Dedifferentiated amniotic fluid mesenchymal stem cell (primary cell): ENCODE results near the gene KRT39.
A peak's percentile ranks its signal among the peaks of the same experiment; 100 is the strongest.

Experiments
- DNase-seq: peaks from one replicate; pipeline ENCODE4 v3.0.0-alpha.2; 2016; ENCODE audit errors: extremely low spot score

The KRT39 gene

DNA sequence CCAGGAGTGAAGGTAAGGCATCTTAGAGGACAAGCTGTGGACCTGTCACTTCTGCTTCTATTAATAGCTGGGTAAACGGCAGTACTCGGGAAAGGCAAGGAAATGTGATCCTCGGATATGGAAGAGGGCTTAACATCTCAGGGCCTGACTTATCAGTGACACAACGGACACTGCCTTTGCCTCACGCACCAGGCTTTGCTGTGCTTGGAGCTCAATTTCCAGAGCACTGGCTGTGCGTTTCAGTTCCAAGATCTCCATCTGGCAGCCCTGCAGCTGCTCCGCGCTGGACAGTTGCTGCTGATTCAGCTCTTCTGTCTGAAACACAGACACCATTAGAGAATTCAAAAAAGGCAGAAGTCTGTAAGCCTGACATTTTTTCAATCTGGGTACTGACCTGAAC is 13.8 kb upstream of the KRT39 start:
- no peak for DNase-seq

DNA sequence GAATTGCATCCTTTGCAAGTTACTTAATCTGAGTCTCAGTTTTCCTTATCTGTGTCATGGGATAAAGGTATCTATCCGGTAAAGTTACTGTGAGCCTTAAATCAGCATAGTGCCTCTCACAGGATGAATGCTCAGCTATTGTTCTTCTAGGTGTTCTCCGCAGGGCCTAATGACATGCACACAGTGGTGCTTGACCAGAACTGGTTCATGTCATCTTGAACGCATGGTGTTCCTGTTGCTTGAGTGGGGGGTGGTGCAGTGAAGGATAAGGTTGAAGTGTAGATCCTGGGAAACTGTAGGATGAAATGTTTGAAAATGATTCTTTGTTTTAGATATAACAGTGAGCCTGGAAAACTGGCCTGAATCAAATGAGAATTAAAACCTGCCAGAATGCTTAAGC is 13.4 kb upstream of the KRT39 start:
- DNase-seq, result no peak

DNA sequence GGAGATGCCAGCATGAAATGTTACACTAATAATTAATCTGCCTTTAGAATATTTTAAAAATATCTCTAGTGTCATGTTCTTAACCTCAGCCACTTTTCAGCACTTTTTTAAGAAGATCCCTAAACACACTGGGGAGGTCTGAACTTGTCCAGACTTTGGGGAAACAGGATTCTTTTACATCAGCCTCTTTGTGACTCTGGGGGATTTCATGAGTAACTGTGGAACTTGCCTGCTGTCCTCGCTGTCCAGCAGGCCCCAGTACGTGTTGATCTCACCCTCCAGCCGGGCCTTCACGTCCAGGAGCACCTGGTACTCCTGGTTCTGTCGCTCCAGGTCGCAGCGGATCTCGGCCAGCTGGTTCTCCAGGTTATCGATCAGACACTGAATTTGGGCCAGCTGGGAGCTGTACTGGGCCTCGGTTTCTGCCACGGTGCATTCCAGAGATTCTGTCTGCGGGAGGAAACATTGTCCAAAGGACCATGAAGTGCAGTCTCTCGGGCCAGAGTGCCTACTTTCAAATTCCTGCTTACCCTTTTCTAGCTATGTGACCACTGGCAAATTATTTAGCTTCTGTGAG is 11.9 kb upstream of the KRT39 start:
- DNase-seq, result no peak

DNA sequence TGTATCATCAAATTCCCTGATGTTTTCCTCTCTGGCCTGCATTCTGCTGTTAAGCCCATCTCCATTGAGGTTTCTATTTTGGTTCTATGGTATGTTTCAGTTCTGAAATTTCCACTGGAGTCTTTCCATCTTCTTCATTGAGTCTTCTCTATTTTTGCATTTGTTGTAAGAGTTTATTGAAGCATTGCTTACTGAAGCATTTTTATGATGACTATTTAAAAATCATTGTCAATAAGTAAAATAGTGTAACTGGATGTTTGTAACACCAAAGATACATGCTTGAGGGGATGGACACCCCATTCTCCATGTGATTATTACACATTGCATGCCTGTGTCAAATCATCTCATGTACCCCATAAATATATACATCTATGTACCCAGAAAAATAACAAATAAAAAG is 8.8 kb upstream of the KRT39 start:
- DNase-seq, result no peak

DNA sequence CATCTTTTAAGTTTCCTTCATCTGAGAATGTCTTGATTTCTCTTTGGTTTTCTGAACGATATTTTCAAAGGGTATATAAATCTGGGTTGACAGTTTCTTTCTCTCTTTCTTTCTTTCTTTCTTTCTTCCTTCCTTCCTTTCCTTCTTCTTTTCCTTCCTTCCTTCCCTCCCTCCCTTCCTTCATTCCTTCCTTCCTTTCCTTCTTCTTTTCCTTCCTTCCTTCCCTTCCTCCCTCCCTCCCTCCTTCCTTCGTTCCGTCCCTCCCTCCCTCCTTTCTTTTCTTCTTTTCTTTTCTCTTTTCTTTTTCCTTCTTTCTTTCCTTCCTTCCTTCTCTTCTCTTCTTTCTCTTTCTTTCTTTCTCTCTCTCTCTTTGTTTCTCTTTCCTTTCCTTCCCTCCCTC is 7.6 kb upstream of the KRT39 start:
- no peak for DNase-seq

DNA sequence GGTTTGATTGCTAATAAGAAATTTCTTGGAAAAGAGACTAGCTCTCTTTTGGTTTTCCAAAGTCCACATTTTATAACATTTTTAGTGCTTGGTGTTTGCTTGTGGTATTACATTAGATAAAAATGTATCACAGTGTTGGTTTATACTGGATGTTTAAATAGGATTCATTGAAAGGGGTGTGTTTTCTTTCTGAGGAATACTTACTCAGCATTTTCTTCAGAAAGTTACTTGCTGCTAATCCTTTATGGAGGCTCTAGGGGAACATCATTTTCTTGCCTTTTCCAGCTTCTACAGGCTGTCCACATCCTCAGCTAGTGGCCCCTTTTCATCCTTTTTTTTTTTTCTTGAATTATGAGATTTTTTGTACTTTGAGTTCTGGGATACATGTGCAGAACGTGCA is 834 bp upstream of the KRT39 start:
- DNase-seq, result no peak

DNA sequence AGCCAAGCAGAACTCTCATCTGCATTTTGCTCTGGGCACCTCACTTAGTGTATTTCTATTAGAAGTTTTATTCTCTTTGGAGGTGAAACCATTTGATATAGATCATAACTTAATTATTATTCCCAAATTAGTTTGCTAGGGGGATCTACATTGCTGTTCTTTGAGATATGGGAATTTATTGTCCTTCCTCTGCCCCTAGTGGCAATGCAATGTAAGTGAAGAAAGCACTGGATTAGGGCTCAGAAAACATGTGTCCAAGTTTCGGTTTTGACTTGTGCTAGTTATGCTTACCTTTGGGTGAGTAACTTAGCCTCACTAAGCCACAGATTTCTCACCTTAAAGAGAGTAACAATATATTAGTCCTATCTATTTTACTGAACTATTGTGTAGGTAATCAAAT is 2.9 kb downstream of the KRT39 start:
- DNase-seq, result no peak

DNA sequence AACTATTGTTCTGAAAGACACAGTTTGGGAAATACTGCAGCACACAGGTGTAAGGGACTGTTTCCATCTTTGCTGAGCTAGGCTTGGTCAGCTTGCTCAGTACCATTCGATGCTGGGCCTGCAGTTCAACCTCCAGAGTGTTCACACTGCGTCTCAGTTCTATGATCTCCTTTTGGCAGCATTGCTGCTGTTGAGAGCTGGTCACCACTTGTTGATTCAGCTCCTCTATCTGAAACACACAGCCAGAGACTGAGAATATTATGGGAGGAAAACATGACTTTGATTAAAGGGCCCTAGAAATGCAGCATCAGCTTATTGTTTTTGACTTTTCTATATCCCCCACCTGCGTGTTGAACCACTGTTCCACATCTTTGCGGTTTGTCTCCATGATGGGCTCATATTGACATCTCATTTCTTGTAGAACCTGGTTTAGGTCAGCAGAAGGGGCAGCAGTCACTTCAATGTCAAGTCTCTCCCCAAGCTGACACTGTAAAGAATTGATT is 4.6 kb downstream of the KRT39 start:
- DNase-seq, result no peak

DNA sequence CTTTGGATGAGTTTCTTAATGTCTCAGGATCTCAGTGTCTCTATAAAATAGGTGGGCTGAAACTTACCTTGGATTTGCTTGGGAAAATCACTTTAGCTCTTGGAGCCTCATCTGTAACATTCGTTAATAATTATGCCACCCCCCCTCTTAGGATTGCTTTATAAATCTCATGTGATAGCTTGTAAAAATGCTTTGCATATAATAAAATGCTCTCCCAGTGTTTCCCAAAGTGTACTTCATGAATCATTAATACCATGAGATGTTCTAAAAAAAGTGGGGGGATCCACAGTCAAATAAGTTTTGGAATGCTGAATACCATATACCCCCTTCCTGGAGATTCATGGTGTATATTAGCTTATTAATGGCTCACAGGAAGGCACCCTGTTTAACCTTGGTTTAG is 5.2 kb downstream of the KRT39 start:
- DNase-seq, result no peak

DNA sequence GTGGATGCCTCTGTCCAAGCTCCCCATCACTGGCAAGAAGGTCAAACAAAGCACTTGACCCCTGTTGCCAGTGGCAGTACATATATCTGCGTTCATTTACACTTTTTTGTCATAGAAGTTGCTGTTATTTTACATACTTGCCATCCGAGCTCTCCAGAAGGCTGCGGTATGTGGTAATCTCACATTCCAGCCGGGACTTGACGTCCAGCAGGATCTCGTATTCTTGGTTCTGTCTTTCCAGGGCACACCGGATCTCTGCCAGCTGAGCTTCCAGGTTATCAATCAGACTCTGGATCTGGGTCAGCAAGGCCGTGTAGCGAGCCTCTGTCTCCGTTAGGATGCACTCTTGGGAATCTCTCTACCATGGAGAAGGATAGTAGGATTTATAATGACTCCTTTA is 6.6 kb downstream of the KRT39 start:
- no peak for DNase-seq

DNA sequence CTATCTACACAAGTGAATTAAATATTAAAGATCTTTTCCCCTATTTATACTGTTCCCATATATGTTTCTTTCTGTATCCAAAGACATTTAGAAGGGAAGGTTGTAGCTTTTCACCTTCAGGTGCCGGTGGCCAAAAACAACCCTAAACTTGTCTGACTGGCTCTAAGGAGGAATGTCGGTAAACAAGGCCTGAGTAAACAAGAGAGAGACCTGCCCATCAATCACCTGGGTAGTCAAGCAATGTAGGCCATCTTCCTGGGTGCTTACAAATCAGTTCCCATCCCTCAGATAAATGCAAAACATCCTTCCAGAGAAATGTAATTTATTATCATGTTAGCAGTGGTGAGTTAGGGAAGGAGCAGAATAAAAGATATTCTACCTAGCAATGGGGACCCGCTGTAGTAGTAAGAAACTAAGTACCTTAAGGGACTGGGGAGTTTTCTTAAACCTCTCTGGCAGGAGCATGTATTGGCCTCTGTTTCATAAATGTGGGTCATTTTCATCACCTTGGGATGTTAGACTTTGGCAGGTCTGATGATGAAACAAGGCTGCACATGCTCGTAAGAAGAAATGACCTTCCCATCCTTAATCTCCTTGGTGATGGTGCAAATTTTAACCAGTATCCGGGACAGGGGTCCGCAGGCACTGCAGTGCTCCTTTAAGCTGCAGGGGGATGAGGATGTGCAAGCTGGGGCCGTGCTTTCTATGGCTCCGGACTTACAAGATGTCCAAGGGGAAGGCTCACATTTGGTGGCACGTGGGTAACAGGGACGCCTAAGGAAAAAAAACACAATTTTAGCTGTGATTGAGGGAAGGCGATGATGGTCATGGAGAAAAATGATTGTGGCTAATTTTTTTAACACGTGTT is 8.4 kb downstream of the KRT39 start:
- no peak for DNase-seq

DNA sequence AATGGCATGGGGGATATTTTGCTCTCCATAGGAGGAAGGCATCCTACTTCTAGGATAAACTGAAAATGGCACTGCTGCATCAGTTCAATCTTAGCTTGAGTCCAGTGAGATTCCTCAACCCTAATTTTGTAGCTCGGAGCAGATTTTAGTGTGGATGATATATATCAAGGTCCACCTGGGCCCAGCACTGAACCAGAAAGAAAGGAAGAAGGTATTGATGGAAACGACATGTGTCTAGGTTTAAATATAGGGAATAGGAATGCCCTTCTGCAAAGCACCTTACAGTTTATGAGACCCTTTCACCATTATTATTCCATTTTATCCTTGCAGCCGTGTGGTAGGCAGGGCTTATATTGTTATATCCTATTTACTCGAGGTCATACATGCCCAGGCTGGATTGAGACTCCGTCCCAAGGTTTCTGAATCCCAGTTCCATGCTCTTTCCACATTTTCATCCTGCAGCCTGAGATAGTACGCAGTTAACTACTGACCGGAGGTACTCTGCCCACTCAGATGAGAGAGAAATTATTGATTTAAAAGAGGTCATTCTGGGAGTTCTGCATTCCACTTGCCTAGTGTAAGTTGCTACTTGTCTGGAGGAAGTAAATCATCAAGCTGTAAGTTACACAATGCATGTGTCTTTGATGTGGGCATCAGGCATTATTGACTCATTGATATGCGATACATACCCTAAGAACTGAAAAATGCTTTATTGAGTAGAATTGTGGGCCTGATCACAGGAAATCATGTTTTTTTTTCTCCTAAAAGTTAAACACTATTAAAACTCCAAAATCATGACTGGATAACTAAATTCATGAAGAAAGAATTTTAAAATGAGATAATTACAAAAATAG is 10.1 kb downstream of the KRT39 start:
- DNase-seq, result peak; percentile 70

DNA sequence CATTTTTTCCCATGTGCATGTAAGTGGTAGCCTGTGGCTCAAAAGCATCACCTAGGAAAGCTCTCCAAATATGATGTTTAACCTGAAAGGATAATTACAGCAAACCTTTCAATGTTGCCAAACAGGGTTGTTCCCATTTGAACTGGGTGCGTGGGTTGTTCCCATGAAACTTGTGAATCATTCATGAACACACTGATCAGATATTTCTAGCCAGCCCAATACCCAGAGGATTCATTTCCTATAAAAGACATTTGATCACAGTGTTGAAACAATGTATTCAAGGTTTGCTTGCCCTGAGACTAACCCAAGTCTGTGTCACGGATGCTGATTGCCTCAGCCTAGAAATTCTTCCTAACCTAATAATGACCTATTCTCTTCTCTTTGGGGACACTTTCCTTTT is 12.9 kb downstream of the KRT39 start:
- no peak for DNase-seq

DNA sequence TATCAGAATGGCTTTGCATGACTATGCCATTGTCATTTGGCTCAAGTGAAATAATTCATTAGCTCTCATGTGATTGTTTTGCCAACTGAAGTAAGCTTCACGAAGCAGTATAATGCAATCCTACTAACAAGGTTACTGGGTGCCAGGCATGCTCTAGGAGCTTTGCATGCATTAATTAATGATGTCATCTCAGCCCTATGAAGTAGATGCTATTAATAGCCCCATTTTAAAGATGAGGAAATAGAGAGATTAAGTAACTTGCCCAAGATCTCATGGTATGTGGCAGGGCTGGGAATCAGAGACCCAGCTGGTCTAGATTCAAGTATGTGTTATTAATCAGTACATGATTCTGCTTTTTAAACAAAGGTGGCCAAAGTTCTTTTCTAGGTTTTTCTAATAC is 14.1 kb downstream of the KRT39 start:
- peak; percentile 80 for DNase-seq

DNA sequence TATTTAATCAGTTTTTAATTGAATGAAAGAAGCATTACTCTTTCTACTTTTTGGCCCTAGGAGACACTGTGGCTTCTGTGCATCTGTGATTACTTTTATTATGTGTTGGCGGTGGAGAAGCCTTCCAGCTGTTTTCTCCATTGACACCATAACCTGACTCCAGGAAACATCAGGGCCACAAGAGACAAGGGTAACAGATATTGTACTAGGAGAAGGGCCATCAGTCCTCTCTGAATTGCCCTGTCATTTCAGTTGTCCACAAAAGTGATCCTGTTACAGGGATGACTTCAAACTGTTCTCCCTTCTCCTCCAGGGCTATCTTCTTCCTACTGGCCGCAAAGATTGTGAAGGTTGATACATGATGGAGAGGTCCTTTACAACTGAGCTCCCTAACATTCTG is 14.6 kb downstream of the KRT39 start:
- DNase-seq, result no peak

DNA sequence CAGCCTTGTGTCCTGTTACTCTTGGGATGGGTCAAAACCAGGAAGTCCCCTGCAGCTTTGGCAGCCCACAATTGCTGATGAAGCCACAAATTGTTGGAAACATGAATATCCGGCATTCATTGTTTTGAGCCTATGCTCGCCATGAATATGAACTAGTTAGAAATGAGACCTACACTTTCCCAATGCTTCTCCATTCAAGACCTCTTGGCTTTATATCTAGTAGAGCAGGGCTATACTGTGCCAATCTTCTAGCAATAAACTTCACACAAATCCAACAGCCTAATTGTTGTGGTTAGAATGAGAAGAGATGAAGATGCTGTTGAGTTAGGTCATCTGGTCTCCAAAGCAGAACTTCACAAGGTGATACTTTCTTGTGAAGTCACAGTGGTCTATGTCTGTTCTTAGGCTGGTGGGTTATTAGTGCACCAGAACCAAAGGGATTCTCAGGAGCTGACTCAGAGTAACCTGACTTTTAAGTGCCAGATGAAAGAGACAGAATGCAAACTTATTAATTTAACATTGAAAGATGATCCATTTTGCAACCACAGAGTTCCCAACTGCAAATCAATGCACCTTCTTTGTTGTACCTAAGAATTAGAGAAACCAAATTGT is 15.6 kb downstream of the KRT39 start:
- DNase-seq, result no peak

DNA sequence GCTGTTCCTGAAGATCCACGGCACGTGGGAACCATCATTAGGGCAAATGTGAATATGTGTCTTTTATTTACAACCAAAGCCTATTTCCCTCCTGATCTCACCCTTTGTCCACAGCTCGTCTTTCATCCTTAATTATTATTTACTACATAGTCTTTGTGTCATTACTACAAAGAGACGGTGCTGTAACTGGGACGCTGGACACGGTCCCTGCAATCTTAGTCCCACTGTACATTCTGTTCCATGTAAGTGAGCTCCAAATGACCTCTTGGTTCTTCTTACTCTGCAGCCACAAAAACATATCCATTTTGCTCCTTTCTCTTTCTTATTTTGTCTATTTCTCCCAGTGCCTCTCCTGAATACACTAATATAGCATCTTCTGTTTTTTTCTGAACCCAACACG is 16.6 kb downstream of the KRT39 start:
- DNase-seq, result no peak

DNA sequence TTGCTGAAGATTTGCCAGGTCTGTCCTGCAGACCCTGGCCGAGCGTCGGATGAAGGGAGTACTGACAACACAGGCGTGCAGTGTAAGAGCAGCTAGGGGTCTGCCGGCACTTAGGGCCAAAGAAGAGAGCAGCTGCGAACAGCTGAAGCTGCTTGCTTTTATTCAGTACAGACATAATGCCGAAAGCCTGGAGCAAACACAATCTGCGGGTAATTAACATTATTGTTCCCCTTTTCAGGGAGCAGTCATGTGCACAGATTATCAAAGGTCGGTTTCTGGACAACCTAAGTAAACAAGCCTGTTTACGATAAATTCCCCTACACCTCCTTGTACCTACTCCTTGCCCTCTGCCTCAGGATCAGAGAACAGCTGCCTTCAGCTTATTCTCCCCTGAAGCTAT is 17.3 kb downstream of the KRT39 start:
- no peak for DNase-seq

DNA sequence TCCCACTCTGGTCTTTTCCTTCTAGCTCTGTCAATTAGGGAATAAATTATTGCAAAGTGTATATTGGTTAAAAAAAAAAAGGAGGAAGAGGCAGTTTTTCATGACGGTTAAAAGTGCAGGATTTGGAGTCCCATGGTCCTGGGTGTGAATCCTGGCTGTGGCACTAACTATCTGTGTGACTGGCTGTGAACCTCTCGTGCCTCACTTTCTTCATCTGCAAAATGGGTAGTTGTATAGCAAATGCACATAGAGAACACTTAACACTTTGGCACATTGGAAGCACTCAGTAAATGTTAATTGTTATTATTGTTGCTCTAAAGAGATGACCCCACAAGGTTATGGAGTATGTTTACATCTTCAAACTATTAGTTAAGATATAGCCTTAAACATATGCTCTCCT is 18.8 kb downstream of the KRT39 start:
- no peak for DNase-seq

DNA sequence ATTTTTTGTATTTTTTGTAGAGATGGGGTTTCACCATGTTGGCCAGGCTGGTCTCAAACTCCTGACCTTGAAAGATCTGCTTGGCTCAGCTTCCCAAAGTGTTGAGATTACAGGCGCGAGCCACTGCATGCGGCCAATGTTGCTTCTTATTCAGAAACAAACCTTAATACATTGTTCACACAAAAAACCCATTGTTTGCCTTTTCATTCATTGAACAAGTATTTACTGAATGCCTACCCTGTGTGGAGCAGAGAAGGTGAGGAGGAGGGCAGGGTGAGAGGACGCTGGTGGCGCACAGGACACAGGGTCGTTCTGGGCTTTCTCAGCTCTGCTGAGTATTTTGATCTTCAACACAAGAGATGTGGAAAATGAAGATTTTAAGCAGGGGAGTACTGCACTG is 21.3 kb downstream of the KRT39 start:
- no peak for DNase-seq

DNA sequence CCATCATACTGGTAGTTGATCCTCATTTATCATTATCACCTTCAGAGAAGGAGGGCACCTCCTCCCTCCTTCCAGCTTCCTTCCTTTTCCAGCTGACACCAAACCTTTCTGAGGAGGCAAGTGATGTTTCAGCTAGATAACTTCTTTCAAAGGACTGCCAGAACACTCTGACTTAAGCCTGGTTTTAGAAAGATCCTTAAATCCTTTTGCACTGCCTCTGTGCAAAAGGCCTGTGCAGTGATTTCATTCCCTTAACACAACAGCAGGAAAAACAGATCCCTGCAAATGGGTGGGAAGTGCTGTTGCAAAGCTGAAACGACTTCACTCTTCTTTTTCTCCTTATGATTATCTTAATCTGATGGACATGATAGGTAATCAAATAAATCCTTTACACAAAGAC is 22.2 kb downstream of the KRT39 start:
- DNase-seq, result no peak

DNA sequence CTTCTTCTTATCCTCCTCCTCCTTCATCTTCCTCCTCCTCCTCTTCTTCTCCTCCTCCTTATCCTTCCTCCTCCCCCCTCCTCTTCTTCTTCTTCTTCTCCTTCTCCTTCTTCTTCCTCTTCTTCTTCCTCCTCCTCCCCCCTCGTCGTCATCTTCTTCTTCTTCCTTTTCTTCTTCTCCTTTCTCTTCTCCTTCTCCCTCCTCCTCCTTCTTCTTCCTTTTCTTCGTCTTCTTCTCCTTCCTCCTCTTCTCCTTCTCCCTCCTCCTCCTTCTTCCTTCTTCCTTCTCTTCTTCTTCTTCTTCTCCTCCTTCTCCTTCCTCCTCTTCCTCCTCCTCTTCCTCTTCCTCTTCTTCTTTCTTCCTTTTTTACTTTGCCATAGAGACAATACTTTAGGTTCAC is 24.2 kb downstream of the KRT39 start:
- no peak for DNase-seq
